Stomach smooth muscle (tissue), 2 donors: Measurements from ENCODE around the gene AGFG2.

Source experiments
- H3K27ac ChIP-seq: one replicate; pipeline ENCODE4 v1.7.0; 2013; ENCODE audit warnings: mild to moderate bottlenecking, low read length, inconsistent platforms
- H3K27me3 ChIP-seq, 2 donors: one replicate each; pipeline ENCODE4 v1.7.0; 2013; ENCODE audit warnings: low read length in 2 of 2; ENCODE audit not compliant: insufficient read depth in 2 of 2, control insufficient read depth in 1 of 2
- H3K36me3 ChIP-seq, 2 donors: one replicate each; pipeline ENCODE4 v1.7.0; 2013; ENCODE audit warnings: low read length in 2 of 2; ENCODE audit not compliant: control insufficient read depth in 2 of 2, insufficient read depth in 2 of 2
- H3K4me1 ChIP-seq: one replicate; pipeline ENCODE4 v1.7.0; 2013; ENCODE audit warnings: low read length; ENCODE audit not compliant: control insufficient read depth, insufficient read depth
- H3K4me3 ChIP-seq, 2 donors: one replicate each; pipeline ENCODE4 v1.7.0; 2013; ENCODE audit warnings: low read length in 2 of 2
- H3K9ac ChIP-seq, 2 donors: one replicate each; pipeline ENCODE4 v1.7.0; 2013; ENCODE audit warnings: low read length in 2 of 2, mild to moderate bottlenecking in 1 of 2
- H3K9me3 ChIP-seq, 2 donors: one replicate each; pipeline ENCODE4 v1.7.0; 2013; ENCODE audit warnings: low read length in 2 of 2; ENCODE audit not compliant: control insufficient read depth in 2 of 2
- donor health status: healthy.
- donor health status: Pancreatic carcinoma.

The AGFG2 gene

DNA sequence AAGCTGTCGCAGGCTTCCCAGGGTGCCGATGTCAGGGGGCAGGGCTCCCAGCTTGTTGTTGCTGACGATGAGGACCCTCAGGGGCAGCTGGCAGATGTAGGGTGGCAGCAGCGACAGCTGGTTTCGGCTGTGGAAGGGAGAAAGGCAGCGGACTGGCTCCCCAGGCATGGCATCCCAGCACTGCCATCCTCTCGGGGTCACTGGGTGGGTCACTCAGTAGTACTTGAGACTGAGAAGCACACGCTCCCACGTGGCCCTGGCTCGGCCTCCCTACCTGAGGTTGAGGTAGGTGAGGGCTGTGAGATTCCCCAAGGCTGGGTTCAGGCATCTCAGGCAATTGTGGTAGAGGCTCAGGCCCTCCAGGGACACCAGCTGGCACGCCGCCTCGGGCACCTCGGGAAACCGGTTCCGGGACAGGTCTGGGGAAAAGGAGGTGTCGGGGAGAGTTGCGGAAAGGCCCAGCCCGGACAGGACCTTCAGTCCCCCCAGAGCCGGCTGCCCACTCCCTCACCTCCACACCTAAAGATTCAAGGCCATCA lies 43.1 kb downstream of the AGFG2 start:
- H3K4me3 ChIP-seq: no peak overlapping the region
- no peak overlapping the region for H3K27ac ChIP-seq
- H3K36me3 ChIP-seq: peaks cover 22 to 48% of the 10 kb centered on the region in 2 donors
- no peaks in the 10 kb centered on the region for H3K9me3 ChIP-seq
- H3K9ac ChIP-seq: no peak overlapping the region
- H3K27me3 ChIP-seq: no peaks in the 10 kb centered on the region
- peaks cover 26% of the 10 kb centered on the region for H3K4me1 ChIP-seq

GRCh38 chr7:100582650-100583049 lies 43.6 kb downstream of the AGFG2 start:
- peaks cover 22 to 47% of the 10 kb centered on the region in 2 donors for H3K36me3 ChIP-seq
- no peaks in the 10 kb centered on the region for H3K9me3 ChIP-seq
- H3K27me3 ChIP-seq: no peaks in the 10 kb centered on the region
- no peak overlapping the region for H3K9ac ChIP-seq
- peaks cover 26% of the 10 kb centered on the region for H3K4me1 ChIP-seq
- no peak overlapping the region for H3K4me3 ChIP-seq
- H3K27ac ChIP-seq: no peak overlapping the region

- Histone ChIP-seq H3K27ac (no peak overlapping the region), H3K4me3 (peak overlapping the region; percentile 34 to 62), H3K27me3 (no peaks in the 10 kb centered on the region), H3K36me3 (peaks cover 22 to 40% of the 10 kb centered on the region in 2 donors), H3K4me1 (peaks cover 26% of the 10 kb centered on the region), H3K9me3 (no peaks in the 10 kb centered on the region), H3K9ac (peak overlapping the region; percentile 16 to 51)
Observed at GRCh38 chr7:100583132-100584053, 44.4 kb downstream of the AGFG2 start.

DNA sequence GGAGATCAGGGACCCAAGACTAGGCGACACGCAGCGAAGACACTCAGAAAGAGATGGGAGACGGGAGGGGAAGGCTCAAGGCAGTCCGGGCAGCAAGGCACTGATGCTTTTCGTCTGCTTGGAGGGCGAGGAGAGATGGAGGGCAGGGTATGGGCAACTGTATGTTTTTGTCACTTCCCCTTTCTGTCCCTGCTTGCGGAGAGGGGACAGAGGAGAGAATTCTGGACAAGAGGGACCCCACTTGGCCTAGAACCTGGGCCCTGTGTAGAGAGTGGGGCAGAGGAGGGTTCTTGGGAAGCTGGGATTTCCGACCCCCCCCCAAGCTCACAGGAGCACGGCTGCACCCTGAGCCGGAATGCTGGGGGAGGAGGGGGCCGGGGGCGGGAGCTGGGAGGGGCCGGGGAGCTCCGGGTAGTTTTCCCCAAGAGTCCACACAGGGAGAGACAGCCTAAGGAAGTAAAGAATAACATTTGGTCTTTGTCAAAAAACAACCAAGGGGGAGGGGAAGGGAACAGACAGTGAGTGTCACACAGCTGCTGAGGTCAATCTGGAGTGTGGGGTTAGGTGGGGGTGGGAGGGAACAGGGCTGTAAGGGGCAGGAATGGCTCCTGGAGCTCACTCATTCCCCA lies 45.2 kb downstream of the AGFG2 start:
- Histone ChIP-seq H3K4me3 (peak overlapping the region; percentile 90 to 94), H3K27me3 (no peaks in the 10 kb centered on the region), H3K27ac (no peak overlapping the region), H3K9me3 (no peaks in the 10 kb centered on the region), H3K36me3 (peaks cover 22 to 32% of the 10 kb centered on the region in 2 donors), H3K9ac (peak overlapping the region; percentile 82 to 85), H3K4me1 (peaks cover 28% of the 10 kb centered on the region)

GRCh38 chr7:100584683-100585510 lies 45.9 kb downstream of the AGFG2 start:
- peaks cover 19 to 27% of the 10 kb centered on the region in 2 donors for H3K36me3 ChIP-seq
- H3K27ac ChIP-seq: peak overlapping the region; percentile 76
- no peaks in the 10 kb centered on the region for H3K27me3 ChIP-seq
- H3K9ac ChIP-seq: peak overlapping the region; percentile 82 to 85
- peak overlapping the region; percentile 90 to 94 for H3K4me3 ChIP-seq
- H3K9me3 ChIP-seq: no peaks in the 10 kb centered on the region
- peaks cover 32% of the 10 kb centered on the region for H3K4me1 ChIP-seq

- Histone ChIP-seq H3K9ac (peak within 1 kb of the TSS; percentile 82 to 85), H3K27me3 (peaks cover 0 to 4% of the 10 kb centered on the region in 2 donors), H3K4me3 (peak within 1 kb of the TSS; percentile 90 to 94), H3K9me3 (no peaks in the 10 kb centered on the region), H3K36me3 (peaks cover 11 to 19% of the 10 kb centered on the region in 2 donors), H3K4me1 (peaks cover 32% of the 10 kb centered on the region), H3K27ac (peak within 1 kb of the TSS; percentile 82)
Observed at GRCh38 chr7:100585511-100586265, 46.7 kb downstream of the AGFG2 start, which contains the start of gene LRCH4. Gene LRCH4 (minus strand): TSS chr7:100586129. CDS start chr7:100586100, 29 bp downstream.

GRCh38 chr7:100586266-100587025 lies 47.4 kb downstream of the AGFG2 start, which contains the start of gene FBXO24:
Gene FBXO24 (plus strand): TSS chr7:100586328. CDS start chr7:100586626, 298 bp downstream.
- peaks cover 35% of the 10 kb centered on the region for H3K4me1 ChIP-seq
- peak within 1 kb of the TSS; percentile 82 for H3K27ac ChIP-seq
- peaks cover 3 to 11% of the 10 kb centered on the region in 2 donors for H3K36me3 ChIP-seq

GRCh38 chr7:100588438-100588837 lies 49.4 kb downstream of the AGFG2 start:
- Histone ChIP-seq H3K27me3 (peaks cover 0 to 6% of the 10 kb centered on the region in 2 donors), H3K9ac (no peak overlapping the region), H3K27ac (no peak overlapping the region), H3K4me3 (no peak overlapping the region), H3K4me1 (peaks cover 28% of the 10 kb centered on the region), H3K9me3 (no peaks in the 10 kb centered on the region), H3K36me3 (no peaks in the 10 kb centered on the region)

More at GRCh38 chr7:100586266-100587025, 47.4 kb downstream of the AGFG2 start, which contains the start of gene FBXO24:
- Histone ChIP-seq H3K9me3 (no peaks in the 10 kb centered on the region), H3K27me3 (peaks cover 0 to 6% of the 10 kb centered on the region in 2 donors), H3K4me3 (peak within 1 kb of the TSS; percentile 90 to 94), H3K9ac (peak within 1 kb of the TSS; percentile 82 to 85)

- peak overlapping the region in 1 of 2 donors; percentile 1 for H3K9ac ChIP-seq
- H3K27ac ChIP-seq: no peak overlapping the region
- peak overlapping the region in 1 of 2 donors; percentile 54 for H3K4me3 ChIP-seq
- H3K27me3 ChIP-seq: peaks cover 0 to 6% of the 10 kb centered on the region in 2 donors
- H3K9me3 ChIP-seq: no peaks in the 10 kb centered on the region
- H3K36me3 ChIP-seq: no peaks in the 10 kb centered on the region
- H3K4me1 ChIP-seq: peaks cover 20% of the 10 kb centered on the region
Observed at GRCh38 chr7:100589341-100589947, 50.4 kb downstream of the AGFG2 start.
